Bone marrow (tissue), 2 donors: Measurements from ENCODE around the gene AK2.

ENCODE experiments used
- DNase-seq, 2 donors: peaks; one replicate each; lab custom pipeline; 2025; lab: John Stamatoyannopoulos, UW

AK2 gene

DNA sequence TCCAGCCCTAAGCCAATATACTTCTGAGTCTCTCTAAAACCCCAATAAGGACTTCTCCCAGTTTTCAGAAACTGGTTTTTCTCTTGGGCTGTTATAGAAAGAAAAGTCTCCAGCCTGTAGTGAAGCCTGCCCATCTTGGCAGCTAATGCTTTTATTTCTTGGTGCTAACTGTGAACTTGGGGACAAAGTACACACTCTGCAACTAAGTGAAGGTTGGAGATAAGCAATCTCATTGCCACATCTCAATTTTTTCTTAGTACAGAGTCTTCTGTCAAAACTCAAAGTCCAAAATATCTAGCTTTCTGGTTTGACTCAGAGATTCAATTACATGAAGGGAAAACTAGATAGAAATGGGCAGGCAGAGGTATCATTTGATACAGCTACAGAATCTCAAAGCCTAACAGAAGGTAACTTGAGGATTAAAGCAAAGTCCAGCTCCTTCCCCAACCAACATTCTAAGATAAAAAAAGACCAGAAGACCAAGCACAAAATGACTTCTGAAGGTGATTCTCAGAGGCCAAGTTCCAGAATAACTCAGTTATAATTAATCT is 14.0 kb downstream of the AK2 start:
- no peak for DNase-seq

DNA sequence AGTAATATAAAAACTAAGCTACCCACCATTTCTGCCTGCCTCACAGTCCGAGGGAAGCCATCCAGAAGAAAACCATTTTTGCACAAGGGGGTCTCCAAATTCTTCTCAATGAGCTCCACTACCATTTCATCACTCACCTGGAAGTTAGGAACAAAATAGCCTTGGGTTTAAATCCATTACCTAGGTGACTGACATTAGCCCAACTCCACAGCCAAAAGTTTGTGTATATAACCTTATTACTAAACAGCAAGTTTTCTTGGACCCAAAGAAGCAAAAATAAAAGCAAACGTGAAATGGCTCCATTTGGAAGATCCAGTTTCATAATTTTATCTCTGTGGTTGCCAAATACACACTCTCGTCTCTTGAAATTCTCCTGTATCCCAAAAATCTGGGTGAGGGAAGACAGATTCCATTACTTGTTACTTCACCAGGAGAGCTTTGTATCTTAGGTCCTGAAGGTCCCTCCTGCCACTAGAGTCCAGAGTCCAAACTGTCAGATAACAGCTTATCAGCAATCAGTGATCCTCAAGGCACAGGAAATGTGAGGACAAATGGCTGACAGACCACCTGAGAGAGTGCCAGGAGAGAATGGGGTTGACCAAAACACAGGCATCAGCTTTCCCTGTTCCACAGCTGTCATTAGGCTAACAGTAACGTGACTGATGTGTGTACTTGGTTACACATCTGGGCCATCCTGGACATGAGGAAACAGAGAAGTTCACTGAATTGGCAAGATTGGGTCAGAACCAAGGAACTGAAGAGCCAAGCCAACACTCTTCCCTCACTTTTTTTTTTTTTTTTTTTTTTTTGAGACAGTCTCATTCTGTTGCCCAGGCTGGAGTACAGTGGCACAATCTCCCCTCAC is 14.9 kb downstream of the AK2 start:
- no peak for DNase-seq

DNA sequence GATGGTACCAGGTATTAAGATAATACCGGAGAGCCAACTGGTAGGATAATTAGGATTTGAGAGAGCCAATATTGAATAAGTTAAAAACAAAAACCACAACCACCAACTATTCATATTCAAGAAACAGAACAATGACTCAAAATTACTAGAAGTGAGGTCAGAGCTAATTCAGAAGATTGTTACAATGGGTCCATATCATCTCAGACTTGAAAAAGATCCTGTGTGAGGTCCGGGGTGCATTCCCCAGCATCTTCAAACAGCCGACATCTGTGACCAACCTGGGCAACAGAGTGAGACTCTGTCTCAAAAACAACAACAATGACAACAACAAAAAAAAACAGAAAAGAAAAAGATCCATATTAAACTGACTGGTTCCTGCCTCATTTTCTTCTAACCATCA is 18.6 kb downstream of the AK2 start:
- no peak for DNase-seq

DNA sequence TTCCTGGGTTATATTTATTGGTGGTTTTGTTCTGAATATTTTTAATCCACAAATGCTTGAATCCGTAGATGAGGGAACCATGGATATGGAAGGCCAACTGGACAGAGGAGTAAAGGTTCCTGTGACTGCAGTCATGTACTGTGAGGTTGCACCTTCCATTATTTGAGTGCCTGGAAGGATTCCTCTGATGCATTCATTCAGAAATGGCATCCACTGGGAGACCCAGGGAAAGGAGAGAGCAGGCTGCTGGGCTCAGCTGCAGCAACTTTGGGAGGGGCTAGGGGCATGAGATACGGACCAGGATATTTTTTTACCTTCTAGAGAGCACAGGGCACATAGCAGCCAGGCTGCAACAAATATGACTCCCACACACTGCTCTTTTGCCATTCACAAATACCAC is 19.5 kb downstream of the AK2 start:
- DNase-seq: no peak

DNA sequence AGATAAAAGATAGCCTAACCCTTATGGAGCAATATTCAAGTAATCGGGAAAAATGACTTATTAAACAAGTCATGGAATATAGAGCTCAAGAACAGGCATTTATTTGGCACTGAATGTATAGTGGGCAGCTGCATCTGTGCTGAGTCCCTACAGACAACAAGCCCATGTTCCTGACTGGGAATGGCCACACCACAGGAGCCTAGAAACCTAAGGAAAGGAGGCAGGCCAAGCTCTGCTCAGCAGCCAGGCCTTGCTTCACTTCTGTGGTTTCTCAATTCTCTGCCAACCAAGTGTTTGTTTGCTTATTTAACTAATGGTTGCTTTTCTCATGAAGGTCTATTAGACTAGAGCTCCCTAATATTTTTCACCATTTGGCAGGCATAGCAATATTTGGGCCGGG is 21.5 kb downstream of the AK2 start:
- DNase-seq: no peak

DNA sequence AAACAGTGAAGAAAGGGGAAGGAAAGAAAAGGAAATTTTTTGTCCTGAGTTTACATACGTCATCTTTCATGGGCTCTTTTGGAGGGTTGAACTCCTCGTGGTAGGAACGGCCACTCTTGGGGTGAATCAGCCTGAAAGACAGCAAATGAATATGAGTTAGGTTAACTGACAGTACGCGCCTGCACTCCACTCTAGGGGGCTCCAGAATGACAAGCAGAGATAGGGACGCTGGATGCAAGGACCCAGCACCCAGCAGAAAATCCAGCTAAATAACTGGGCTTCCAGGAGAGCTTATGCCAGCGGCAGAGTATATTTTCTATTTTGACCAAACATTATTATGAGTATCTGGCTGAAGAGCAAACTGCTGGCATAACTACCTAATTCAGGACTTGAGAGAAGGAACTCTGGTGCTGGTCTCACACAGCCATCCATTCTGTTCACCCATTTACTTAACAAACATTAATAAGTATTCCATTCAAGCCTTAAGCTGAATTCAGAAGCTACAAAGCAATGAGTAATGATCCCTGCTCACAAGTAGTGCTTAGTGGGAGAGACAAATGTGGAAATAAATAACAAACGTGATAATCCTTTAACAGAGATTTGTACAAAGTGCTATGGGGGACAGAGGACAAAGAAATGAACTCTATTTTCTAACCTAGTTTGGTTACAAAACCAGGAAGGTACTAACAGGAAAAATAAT is 22.1 kb downstream of the AK2 start:
- DNase-seq: no peak

DNA sequence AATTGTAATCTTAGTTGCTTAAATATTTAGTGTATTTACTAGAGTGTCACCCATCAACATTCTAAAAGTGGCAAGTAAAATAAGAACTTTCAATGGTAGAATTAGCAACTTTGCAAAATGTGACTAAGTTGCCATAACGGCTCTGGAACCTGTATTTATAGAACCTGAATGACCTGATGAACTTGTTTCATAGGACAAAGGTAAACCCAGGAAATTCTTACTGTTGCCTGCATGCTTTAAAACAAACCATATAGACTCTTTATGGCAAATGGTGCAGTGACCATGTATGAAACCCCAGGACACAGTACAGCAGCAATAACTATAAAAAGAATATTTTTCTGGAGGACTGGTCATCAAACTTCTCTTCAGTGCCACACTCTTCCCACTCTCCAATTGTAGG is 22.9 kb downstream of the AK2 start:
- no peak for DNase-seq

DNA sequence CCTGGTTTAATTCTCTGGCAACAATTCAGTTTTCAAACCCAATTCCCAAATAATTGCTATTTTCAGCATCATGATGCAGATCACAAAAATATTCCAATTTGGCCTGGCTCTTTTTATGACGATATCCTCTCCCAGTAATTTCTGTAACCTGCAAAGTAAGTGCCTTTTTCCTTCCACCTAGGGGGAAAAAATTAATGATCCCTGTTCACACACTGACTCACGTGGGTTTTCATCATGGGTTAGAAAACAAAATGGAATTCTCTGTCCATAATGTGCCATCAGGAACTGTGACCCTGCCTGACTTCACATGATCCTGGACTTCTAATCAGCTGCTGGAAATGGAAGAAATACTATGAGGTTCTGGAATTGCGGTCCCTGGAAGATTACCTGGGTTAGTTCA is 24.5 kb downstream of the AK2 start:
- no peak for DNase-seq

DNA sequence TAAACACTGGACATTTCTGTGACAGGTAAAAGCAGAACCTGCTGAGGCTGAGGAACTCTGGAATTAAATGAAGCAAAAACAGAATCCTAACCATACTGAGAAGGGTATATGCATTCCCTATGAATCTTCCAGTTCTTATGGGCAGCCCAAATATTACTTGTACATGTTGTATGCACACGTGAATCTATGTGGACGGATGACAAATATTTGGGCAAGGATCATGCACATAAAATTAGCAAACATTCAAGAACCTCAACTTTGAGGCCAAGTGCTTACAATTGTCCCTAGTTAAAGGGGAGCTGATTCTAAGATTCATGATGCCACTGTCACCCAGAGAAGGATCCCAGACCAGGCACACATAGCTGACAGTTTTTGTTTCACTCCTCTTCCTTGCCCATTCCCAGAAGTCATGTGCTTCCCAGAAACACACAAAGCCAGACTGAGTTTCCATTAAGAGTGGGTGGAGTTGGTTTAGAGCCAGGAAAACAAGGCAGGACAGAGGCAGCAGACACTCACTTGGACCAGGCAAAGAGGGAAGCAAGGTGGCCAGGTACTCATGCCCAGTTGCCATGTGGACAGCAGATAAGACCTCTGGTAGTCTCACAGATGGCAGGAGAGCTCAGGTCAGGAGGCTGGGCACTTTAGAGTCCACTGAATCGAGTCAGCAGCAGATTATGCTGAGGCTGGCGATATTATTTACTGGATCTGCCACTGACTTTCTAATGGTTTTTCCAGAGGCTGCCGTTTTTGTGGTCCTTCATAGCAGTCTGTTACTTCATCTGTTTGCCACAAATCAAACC is 25.6 kb downstream of the AK2 start:
- DNase-seq: no peak

DNA sequence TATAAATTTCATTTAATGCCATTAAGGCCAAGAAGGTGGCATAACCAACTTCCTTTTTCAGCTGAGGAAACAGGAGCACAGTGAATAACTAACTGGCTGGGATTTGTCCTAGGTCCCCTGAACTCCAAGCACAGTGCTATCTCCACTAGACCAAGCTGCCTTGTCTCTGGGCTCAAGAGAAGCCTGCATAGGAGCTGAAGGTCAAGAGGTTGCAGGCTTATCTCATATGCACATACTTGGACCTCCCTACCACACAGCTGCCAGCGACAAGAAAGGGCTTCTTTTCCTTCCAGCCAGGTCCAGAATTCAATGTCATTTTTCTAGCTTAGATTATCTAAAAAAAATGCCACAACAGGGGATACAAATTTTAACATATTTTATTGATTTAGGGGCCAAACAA is 27.1 kb downstream of the AK2 start:
- no peak for DNase-seq

DNA sequence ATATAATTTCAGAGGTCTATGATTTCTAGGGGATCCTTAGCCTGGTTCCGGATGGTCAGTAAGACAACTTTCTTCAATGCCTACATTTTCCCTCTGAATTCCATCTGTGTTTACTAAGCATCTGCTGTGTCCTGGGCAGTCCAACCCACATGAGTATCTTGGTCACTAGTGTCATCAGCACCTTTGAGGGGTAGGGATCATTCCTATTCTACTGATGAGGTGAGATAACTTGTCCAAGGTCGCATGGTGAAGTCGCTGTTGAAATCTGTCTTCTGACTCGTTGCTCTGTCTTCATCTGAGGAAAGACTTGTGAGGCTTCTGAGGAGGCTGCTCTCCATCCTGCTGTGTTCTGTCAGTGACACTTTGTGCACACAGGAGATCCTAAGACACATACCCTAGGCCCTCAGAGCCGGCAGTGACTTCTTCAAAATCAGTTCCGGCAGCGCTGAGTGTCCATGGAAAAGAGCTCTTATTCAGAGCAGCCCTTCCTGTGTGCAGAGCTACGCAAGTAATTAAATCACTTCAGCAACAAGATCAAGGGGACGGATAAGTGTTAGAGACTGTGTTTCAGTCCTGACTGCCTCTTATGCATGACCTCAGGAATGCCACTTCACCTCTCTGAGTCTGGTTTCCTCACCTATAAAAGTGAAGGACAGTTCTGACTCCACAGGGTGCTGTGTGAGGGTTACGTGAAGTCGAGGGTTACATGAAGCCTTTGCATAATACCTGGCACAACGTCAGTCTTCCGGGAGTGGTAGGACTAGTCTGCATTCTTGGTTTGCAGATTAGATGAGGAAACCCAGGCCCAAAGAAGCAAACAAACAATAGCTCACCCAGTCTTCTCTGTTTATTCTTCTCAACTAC is 28.4 kb downstream of the AK2 start:
- DNase-seq: no peak

DNA sequence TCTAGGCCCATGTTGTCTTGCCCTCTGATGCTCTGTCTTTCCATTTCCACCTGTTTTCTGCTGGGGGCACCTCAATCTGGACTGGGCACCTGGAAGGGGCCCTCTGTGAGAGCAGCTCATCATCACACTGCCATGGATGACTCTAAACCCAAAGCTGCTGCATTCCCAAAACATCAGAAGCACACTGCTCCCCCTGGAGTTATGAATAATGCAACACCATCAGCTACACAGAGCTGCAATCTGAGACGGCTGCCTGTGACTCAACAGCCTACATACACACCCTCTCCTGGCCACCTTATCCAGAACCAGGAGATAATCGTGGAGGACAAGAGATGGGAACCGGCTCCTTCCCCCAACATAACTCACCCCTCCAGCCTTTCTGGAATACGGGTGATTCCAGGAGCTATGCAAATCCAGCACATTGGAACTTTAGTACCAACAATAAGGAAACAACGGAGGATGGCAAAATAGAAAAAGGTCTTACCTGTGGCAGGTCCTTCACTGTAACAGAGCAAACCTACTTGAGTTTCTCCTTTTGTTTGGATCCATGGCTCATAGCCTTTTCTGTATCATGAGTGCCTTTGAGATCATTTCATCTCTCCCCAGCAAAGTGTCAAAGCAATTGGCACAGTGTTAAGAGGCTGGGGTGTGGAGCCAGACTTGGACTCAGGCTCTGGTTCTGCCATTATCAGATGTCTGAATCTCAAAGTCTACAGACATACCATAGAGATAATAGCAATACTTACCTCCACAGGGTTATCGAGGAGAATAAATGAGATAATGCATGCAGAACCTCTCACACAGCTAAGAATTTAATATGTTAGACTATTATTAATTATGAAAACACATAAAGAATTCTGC is 29.3 kb downstream of the AK2 start:
- peak in 1 of 2 donors; percentile 39 for DNase-seq

DNA sequence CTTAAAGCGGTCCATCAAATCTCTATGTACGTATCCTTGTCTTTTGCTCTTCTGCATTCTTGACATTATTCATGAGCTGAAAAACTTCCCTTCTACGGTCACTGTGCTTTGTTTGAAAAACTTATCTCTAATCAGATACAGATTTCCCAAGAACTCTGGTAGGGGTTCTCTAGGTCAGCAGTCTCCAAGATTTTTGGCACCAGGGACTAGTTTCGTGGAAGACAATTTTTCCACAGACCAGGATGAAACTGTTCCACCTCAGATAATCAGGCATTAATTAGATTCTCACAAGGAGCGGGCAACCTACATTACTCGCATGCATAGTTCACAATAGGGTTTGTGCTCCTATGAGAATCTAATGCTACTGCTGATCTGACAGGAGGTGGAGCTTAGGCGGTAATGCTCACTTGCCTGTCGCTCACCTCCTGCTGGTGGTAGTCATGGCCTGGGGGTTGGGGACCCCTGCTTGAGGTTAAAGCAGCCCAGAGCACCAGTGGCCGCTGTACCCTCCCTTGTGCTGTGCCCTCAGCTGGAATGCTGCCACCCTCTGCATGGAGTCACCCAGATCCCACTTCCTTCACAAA is 30.8 kb downstream of the AK2 start:
- no peak for DNase-seq

DNA sequence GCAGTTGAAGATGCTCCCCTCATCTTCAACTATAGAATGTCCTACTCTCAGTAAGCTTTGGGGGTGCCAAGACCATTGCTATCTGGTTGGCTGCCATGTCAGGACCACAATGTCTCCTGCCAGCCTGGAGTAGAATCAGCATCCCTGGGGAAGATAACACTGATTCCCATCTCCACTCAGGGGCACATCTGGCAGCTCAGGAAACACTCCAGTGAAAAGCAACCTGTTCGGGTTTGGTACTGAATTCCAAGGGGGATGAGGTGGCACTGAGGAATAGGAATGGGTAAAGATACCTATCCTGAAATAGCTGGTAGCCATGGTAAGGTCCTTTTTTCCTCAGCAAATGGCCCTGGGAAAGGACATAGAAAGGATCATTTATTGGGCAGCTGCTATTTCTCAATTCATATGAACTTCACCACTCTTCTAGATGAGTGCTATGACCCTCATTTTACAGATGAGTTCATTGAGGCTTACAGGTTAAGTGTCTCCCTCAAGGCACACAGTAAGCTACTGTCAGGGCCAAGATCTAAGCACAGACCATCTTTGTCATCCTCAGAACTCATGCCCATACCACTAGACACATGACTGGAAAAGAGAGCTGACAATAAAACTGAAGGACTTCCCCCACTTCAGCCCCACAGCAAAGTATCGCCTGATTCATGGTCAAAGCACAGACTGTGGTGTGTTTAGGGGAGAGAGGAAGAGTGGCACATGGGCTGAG is 31.4 kb downstream of the AK2 start:
- no peak for DNase-seq

DNA sequence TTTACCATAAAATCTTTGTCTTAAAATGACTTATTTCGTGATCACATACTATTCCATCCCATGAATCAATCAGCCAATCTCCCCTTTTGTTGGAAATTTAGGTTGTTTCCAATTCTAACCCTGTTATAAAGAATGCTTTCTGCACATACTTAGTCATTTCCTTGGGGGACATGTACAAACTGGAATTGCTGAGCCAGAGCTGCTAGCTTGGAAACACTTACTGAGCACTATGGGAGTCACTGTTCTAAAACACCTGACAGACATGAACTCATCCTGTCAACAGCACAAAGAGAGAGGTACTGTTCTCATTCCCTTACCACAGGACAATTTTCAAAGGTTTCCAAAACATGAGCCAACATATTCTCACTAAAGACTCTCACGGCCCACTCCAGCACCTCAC is 32.1 kb downstream of the AK2 start:
- no peak for DNase-seq

DNA sequence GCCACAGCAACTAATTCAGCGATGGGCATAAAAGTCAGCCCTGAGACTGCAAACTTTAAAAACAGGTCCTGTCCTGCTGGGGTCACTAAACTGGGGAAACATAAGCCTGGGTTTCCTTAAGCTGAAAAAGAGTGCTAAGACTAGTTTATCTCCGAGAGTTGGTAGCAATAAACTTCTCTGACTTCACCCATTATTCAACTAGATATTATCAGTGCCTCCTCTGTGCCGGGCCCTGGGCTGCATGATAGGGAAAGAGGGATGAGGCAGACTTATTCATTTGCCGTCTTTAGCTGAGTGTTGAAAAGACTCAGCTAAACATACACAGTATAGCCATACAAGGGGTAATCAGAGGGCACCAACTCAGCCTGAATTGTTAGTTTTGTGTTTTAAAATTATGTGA is 33.0 kb downstream of the AK2 start:
- no peak for DNase-seq

DNA sequence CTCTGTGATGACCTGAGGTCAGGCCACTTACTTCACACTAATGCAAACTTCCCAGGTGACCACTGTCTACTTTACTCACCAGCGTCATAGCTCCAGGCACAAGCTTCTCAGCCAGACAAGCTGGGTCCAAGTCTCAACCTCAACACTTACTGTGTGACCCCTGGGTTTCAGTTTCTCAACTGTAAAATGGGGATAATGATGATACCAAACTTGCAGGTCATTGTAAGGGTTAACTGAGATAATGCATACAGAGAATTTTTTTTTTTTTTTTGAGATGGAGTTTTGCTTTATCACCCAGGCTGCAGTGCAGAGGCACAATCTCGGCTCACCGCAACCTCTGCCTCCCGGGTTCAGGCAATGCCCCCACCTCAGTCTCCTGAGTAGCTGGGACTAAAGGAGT is 34.7 kb downstream of the AK2 start:
- no peak for DNase-seq

DNA sequence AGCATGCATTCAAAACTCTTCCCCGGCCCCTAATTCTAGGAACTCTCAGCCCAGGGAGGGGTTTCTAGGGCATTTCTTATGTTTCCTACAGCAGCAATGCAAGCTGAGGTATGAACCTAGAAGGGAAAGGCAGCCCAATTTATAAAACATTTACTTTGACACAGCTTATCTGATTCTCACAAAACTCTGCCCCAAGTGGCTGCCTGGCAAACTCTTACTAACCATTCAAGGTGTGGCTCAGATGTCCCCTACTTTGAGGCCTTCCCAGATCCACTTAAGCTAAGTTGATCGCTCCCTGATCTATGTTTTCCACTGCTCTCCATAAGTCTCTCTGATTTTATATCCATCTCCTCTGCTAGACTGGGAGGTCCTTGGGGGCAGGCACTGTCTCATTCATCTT is 35.4 kb downstream of the AK2 start:
- DNase-seq: no peak

DNA sequence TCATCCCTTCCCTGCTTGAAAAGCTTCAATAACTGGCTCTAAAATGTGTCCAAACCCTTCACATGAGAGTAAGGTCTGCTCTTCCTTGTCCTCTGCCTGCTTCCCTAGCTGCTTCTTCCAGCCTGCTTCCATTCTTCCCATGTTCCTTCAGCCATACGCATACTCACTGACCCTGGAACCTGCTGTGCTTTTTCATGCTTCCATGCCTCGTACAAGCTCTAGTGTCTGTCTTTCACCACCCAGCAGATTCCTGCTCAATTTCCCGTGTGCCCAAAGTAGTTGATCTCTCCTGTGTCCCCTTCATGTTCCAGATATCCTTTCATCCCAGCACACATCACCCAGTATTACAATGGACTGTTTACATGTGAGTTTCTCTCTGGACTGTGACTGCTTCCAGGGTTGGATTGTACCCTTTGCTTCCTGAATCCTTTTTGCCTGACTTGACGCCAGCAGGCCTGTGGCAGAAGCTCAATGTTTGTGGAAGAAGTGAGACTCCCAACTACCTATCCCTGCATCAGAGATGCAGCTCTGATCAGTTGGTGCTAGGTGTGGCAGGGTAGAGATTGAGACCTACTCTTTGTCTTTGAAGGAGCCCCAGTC is 36.2 kb downstream of the AK2 start:
- DNase-seq: no peak
